HL-60 (cell line): Measurements from ENCODE around the gene MCAM.

ENCODE experiments used
- CTCF ChIP-seq: IDR thresholded peaks from one replicate; pipeline ENCODE4 v1.5.1; 2011; ENCODE audit warnings: low read length, control low read depth, inconsistent platforms; ENCODE audit not compliant: insufficient read depth
- REST ChIP-seq: IDR thresholded peaks from 2 replicates; pipeline ENCODE4 v1.6.1; 2012; ENCODE audit warnings: low read depth; ENCODE audit not compliant: insufficient replicate concordance

- TF ChIP-seq CTCF (no peak), REST (no peak)
These were observed at the start of gene MCAM for GRCh38 chr11:119316729-119317591.
